Liver (tissue), 3 donors: Measurements from ENCODE around the gene PALM3.

Experiments used
- CTCF ChIP-seq: fragments of 150-350 bp; IDR thresholded peaks from 2 replicates; pipeline ENCODE4 v1.5.1; 2017; ENCODE audit warnings: improper control_type of control experiment, low read depth, low read length; ENCODE audit not compliant: missing input control
- FOXA1 ChIP-seq: IDR thresholded peaks from 2 replicates; pipeline ENCODE4 v1.6.1; 2016; ENCODE audit warnings: antibody characterized with exemption
- NR2F2 ChIP-seq: IDR thresholded peaks from 2 replicates; pipeline ENCODE4 v1.6.1; 2016; ENCODE audit warnings: antibody characterized with exemption
- RAD21 ChIP-seq, 2 donors: IDR thresholded peaks; 2 replicates each; pipeline ENCODE4 v1.6.1; 2016; ENCODE audit warnings: antibody characterized with exemption in 2 of 2, mild to moderate bottlenecking in 2 of 2
- SP1 ChIP-seq: IDR thresholded peaks from 2 replicates; pipeline ENCODE4 v1.6.1; 2018; ENCODE audit warnings: antibody characterized with exemption, mild to moderate bottlenecking
- YY1 ChIP-seq: IDR thresholded peaks from 2 replicates; pipeline ENCODE4 v1.6.1; 2016; ENCODE audit warnings: antibody characterized with exemption, mild to moderate bottlenecking
- donor health status: healthy.
- donor health status: healthy.

- no peak for TF ChIP-seq SP1
- TF ChIP-seq CTCF, result no peak
- TF ChIP-seq NR2F2, result no peak
- no peak for TF ChIP-seq RAD21 (IDR thresholded peaks at IDR 0.05)
- no peak for TF ChIP-seq YY1
- TF ChIP-seq FOXA1, result no peak
Observed at GRCh38 chr19:14089412-14089661, 27.5 kb upstream of the PALM3 start.
